ENCODE results near the gene ZNF622.

- TF ChIP-seq NFYC (CRISPR knock-in tag; IDR thresholded peaks at IDR 0.05), result no peak
- no peak for TF ChIP-seq CBX5 (CRISPR knock-in tag; IDR thresholded peaks at IDR 0.05; ENCODE audit: borderline replicate concordance)
- no peak for TF ChIP-seq BCL3 (CRISPR knock-in tag; IDR thresholded peaks at IDR 0.05)
- no peak for TF ChIP-seq BCLAF1 (IDR thresholded peaks at IDR 0.05)
- TF ChIP-seq SNAPC5 (CRISPR knock-in tag; IDR thresholded peaks at IDR 0.05; ENCODE audit: borderline replicate concordance), result no peak
- no peak for TF ChIP-seq ZBTB2 (CRISPR knock-in tag; IDR thresholded peaks at IDR 0.05; ENCODE audit: low read depth)
- TF ChIP-seq ZBTB1 (CRISPR knock-in tag; IDR thresholded peaks at IDR 0.05; ENCODE audit: borderline replicate concordance), result no peak
- no peak for TF ChIP-seq NFIC (IDR thresholded peaks at IDR 0.05; ENCODE audit: low read length)
- no peak for TF ChIP-seq KLF13 (CRISPR knock-in tag; IDR thresholded peaks at IDR 0.05)
- TF ChIP-seq CTCF (CRISPR knock-in tag; IDR thresholded peaks at IDR 0.05), result no peak
- no peak for TF ChIP-seq TCF7 (IDR thresholded peaks at IDR 0.05; ENCODE audit: low read depth)
- TF ChIP-seq RXRA (CRISPR knock-in tag; IDR thresholded peaks at IDR 0.05), result no peak
- TF ChIP-seq ZNF510 (CRISPR knock-in tag; IDR thresholded peaks at IDR 0.05; ENCODE audit: low read depth), result no peak
- TF ChIP-seq ATF3 (CRISPR knock-in tag; IDR thresholded peaks at IDR 0.05), result no peak
These were observed 21.1 kb upstream of the ZNF622 start for GRCh38 chr5:16486711-16487111.

Measured in HepG2 (cell line).